HEK293 (cell line): Measurements from ENCODE around the gene SVIL.

Experiments used
- CTCF ChIA-PET: fragments of 350-600 bp; formaldehyde crosslinking; extraction: SDS; loops from one replicate; lab custom pipeline; 2021; ENCODE audit warnings: antibody characterized with exemption; lab: Yijun Ruan, JAX
- POLR2A ChIA-PET: fragments of 300-600 bp; formaldehyde crosslinking; extraction: SDS; loops from one replicate; lab custom pipeline; 2020; ENCODE audit warnings: antibody characterized with exemption, inconsistent platforms; lab: Yijun Ruan, JAX
- H3K27ac ChIP-seq: fragments of 200-500 bp; sonication (Bioruptor generic); 2 replicates; pipeline ENCODE4 v1.5.1; 2014; ENCODE audit warnings: low read depth, low read length, control low read depth, inconsistent platforms; ENCODE audit errors: extremely low read depth
- H3K36me3 ChIP-seq, 2 experiments: fragments of 200-500 bp in 1 of 2; sonication (Bioruptor generic) in 1 of 2; 1 replicate in 1 of 2; 2 replicates in 1 of 2; pipeline ENCODE4 v1.5.1; 2014 to 2017; ENCODE audit warnings: inconsistent platforms in 2 of 2, low read length in 2 of 2; ENCODE audit not compliant: control insufficient read depth in 2 of 2, insufficient read depth in 1 of 2
- H3K4me1 ChIP-seq: fragments of 200-500 bp; sonication (Bioruptor generic); 2 replicates; pipeline ENCODE4 v1.5.1; 2014; ENCODE audit warnings: mild to moderate bottlenecking, low read length, inconsistent platforms; ENCODE audit not compliant: control insufficient read depth, insufficient read depth
- H3K4me3 ChIP-seq: 2 replicates; pipeline ENCODE4 v1.5.1; 2011; ENCODE audit warnings: low read depth, mild to moderate bottlenecking, control low read depth, low read length, moderate library complexity
- H3K9me3 ChIP-seq: fragments of 200-500 bp; sonication (Bioruptor generic); 2 replicates; pipeline ENCODE4 v1.5.1; 2014; ENCODE audit warnings: low read depth, low read length, inconsistent platforms; ENCODE audit not compliant: control insufficient read depth, insufficient read depth
- OVOL3 ChIP-seq: fragments of 450-650 bp; formaldehyde crosslinking; IDR thresholded peaks from 2 replicates; pipeline ENCODE4 v1.5.1; 2016; ENCODE audit warnings: missing biosample characterization, missing genetic modification characterization
- TRIM28 ChIP-seq: IDR thresholded peaks from 2 replicates; pipeline ENCODE4 v1.6.1; 2011; ENCODE audit warnings: low read length, control low read depth, borderline replicate concordance
- ZBTB1 ChIP-seq: fragments of 450-650 bp; formaldehyde crosslinking; IDR thresholded peaks from 2 replicates; pipeline ENCODE4 v1.5.1; 2016; ENCODE audit warnings: missing biosample characterization, missing genetic modification characterization
- ZBTB48 ChIP-seq: fragments of 450-650 bp; formaldehyde crosslinking; IDR thresholded peaks from 2 replicates; pipeline ENCODE4 v1.5.1; 2016; ENCODE audit warnings: missing biosample characterization, missing genetic modification characterization
- ZIC2 ChIP-seq: fragments of 450-650 bp; formaldehyde crosslinking; IDR thresholded peaks from 2 replicates; pipeline ENCODE4 v1.5.1; 2016; ENCODE audit warnings: missing biosample characterization, missing genetic modification characterization
- ZNF221 ChIP-seq: fragments of 450-650 bp; formaldehyde crosslinking; IDR thresholded peaks from 2 replicates; pipeline ENCODE4 v1.5.1; 2017; ENCODE audit warnings: missing biosample characterization, missing genetic modification characterization, borderline replicate concordance
- ZNF274 ChIP-seq, 2 experiments: fragments of 200-500 bp in 1 of 2; fragments of 450-650 bp in 1 of 2; sonication (Bioruptor generic) in 1 of 2; formaldehyde crosslinking in 1 of 2; IDR thresholded peaks; 2 replicates each; pipeline versions ENCODE4 v1.5.1 to v1.6.1; 2014 to 2016; ENCODE audit warnings: borderline replicate concordance in 1 of 2, inconsistent platforms in 1 of 2, low read length in 1 of 2, missing biosample characterization in 1 of 2, missing genetic modification characterization in 1 of 2
- ZNF362 ChIP-seq: fragments of 450-650 bp; formaldehyde crosslinking; IDR thresholded peaks from 2 replicates; pipeline ENCODE4 v1.5.1; 2016; ENCODE audit warnings: missing biosample characterization, missing genetic modification characterization
- ZNF404 ChIP-seq: fragments of 450-650 bp; formaldehyde crosslinking; IDR thresholded peaks from 2 replicates; pipeline ENCODE4 v1.5.1; 2017; ENCODE audit warnings: missing biosample characterization, missing genetic modification characterization
- ZNF530 ChIP-seq: fragments of 450-650 bp; formaldehyde crosslinking; IDR thresholded peaks from 2 replicates; pipeline ENCODE4 v1.5.1; 2016; ENCODE audit warnings: low read depth, missing biosample characterization, missing genetic modification characterization
- ZNF843 ChIP-seq: fragments of 450-650 bp; formaldehyde crosslinking; IDR thresholded peaks from 2 replicates; pipeline ENCODE4 v1.5.1; 2016; ENCODE audit warnings: missing biosample characterization, missing genetic modification characterization
- ZSCAN16 ChIP-seq: fragments of 450-650 bp; formaldehyde crosslinking; IDR thresholded peaks from 2 replicates; pipeline ENCODE4 v1.5.1; 2016; ENCODE audit warnings: missing biosample characterization, missing genetic modification characterization
- TF ChIP-seq, protein P1 (sequence below): fragments of 450-650 bp; formaldehyde crosslinking; IDR thresholded peaks from 2 replicates; pipeline ENCODE4 v1.5.1; 2016; ENCODE audit warnings: missing biosample characterization, missing genetic modification characterization
- TF ChIP-seq, protein P2 (sequence below): fragments of 450-650 bp; formaldehyde crosslinking; IDR thresholded peaks from 2 replicates; pipeline ENCODE4; 2016; ENCODE audit warnings: missing biosample characterization, missing genetic modification characterization
- TF ChIP-seq, protein P3 (sequence below): fragments of 450-650 bp; formaldehyde crosslinking; conservative IDR thresholded peaks from 2 replicates; pipeline ENCODE4 v1.5.1; 2016; ENCODE audit warnings: low read depth, missing biosample characterization, missing genetic modification characterization

Gene SVIL

GRCh38 chr10:29635711-29636144, 957 bp upstream of the SVIL start (continued):
- TF ChIP-seq, protein P1, sequence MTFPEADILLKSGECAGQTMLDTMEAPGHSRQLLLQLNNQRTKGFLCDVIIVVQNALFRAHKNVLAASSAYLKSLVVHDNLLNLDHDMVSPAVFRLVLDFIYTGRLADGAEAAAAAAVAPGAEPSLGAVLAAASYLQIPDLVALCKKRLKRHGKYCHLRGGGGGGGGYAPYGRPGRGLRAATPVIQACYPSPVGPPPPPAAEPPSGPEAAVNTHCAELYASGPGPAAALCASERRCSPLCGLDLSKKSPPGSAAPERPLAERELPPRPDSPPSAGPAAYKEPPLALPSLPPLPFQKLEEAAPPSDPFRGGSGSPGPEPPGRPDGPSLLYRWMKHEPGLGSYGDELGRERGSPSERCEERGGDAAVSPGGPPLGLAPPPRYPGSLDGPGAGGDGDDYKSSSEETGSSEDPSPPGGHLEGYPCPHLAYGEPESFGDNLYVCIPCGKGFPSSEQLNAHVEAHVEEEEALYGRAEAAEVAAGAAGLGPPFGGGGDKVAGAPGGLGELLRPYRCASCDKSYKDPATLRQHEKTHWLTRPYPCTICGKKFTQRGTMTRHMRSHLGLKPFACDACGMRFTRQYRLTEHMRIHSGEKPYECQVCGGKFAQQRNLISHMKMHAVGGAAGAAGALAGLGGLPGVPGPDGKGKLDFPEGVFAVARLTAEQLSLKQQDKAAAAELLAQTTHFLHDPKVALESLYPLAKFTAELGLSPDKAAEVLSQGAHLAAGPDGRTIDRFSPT (tag by site-specific recombination) = no peak
- no peak for TF ChIP-seq ZNF274 (IDR thresholded peaks at IDR 0.05; ENCODE audit: low read length)
- TF ChIP-seq ZNF274 (tag by site-specific recombination; IDR thresholded peaks at IDR 0.05; ENCODE audit: borderline replicate concordance) = no peak
- TF ChIP-seq ZIC2 (tag by site-specific recombination) = peak; percentile 79
- no peak for TF ChIP-seq ZNF404 (tag by site-specific recombination)
- no peak for TF ChIP-seq ZNF530 (tag by site-specific recombination)
- no peak for TF ChIP-seq OVOL3 (tag by site-specific recombination)
- TF ChIP-seq ZBTB48 (tag by site-specific recombination) = no peak
- TF ChIP-seq TRIM28 = no peak

DNA sequence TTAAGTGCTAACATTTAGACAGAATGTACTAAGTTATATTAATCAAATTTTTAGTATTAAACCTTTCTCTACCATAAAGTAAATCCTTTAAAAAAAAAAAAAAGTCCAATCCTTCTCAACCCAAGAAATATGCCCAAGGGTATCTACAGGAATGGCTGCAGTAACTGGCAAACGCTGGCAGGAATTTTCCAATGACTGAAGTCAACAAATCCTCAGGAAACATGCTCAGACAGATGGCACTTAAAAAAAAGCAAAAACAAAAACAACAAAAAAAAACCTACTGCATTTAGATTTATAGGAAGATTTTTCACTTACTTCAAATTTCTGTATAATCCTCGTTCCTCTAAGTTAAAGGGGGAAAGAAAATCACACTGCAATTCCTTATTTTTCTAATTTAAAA, 666 bp downstream of the SVIL start:
- Histone ChIP-seq H3K4me1 (peaks cover 32% of the 10 kb centered on the region), H3K4me3 (no peak overlapping the region), H3K36me3 (no peaks in the 10 kb centered on the region; a peak in 1 of 3 replicates), H3K9me3 (no peaks in the 10 kb centered on the region), H3K27ac (0 out of 2 replicates have a peak overlapping the region, but pooled peaks have one; percentile 7)
- POLR2A ChIA-PET = no interaction called here
- CTCF ChIA-PET = interaction anchor here (0.7 kb wide), 1 partner anchor 1092 kb away, joined by 3 read pairs; no protein-coding TSS in a partner anchor
- TF ChIP-seq ZNF362 (peak; percentile 78), ZNF404 (tag by site-specific recombination) (no peak)

GRCh38 chr10:29631049-29631339, 3.8 kb downstream of the SVIL start:
- H3K9me3 ChIP-seq = no peaks in the 10 kb centered on the region
- peaks cover 30% of the 10 kb centered on the region for H3K4me1 ChIP-seq
- H3K4me3 ChIP-seq = no peak overlapping the region
- CTCF ChIA-PET = interaction anchor here (0.6 kb wide), 1 partner anchor 13 kb away, joined by 3 read pairs; no protein-coding TSS in a partner anchor
- H3K27ac ChIP-seq = no peak overlapping the region
- H3K36me3 ChIP-seq = no peaks in the 10 kb centered on the region
- POLR2A ChIA-PET = no interaction called here
- TF ChIP-seq, protein P2, sequence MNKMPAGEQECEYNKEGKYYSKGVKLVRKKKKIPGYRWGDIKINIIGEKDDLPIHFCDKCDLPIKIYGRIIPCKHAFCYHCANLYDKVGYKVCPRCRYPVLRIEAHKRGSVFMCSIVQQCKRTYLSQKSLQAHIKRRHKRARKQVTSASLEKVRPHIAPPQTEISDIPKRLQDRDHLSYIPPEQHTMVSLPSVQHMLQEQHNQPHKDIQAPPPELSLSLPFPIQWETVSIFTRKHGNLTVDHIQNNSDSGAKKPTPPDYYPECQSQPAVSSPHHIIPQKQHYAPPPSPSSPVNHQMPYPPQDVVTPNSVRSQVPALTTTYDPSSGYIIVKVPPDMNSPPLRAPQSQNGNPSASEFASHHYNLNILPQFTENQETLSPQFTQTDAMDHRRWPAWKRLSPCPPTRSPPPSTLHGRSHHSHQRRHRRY (tag by site-specific recombination) = no peak
- TF ChIP-seq, protein P3, sequence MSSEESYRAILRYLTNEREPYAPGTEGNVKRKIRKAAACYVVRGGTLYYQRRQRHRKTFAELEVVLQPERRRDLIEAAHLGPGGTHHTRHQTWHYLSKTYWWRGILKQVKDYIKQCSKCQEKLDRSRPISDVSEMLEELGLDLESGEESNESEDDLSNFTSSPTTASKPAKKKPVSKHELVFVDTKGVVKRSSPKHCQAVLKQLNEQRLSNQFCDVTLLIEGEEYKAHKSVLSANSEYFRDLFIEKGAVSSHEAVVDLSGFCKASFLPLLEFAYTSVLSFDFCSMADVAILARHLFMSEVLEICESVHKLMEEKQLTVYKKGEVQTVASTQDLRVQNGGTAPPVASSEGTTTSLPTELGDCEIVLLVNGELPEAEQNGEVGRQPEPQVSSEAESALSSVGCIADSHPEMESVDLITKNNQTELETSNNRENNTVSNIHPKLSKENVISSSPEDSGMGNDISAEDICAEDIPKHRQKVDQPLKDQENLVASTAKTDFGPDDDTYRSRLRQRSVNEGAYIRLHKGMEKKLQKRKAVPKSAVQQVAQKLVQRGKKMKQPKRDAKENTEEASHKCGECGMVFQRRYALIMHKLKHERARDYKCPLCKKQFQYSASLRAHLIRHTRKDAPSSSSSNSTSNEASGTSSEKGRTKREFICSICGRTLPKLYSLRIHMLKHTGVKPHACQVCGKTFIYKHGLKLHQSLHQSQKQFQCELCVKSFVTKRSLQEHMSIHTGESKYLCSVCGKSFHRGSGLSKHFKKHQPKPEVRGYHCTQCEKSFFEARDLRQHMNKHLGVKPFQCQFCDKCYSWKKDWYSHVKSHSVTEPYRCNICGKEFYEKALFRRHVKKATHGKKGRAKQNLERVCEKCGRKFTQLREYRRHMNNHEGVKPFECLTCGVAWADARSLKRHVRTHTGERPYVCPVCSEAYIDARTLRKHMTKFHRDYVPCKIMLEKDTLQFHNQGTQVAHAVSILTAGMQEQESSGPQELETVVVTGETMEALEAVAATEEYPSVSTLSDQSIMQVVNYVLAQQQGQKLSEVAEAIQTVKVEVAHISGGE (tag by site-specific recombination) = no peak
- TF ChIP-seq ZNF221 (tag by site-specific recombination) (no peak), ZBTB1 (tag by site-specific recombination) (no peak), ZNF843 (no peak), ZSCAN16 (tag by site-specific recombination) (no peak)
